HG02884 (cell line): ENCODE measurements around the gene PRDM8.

ENCODE experiments used
- ATAC-seq: cut with Tn5 transposase; IDR thresholded peaks from one replicate; pipeline ENCODE4 v1.9.1; 2021; ENCODE audit warnings: mild to moderate bottlenecking, moderate library complexity; ENCODE audit not compliant: unreplicated experiment

The PRDM8 gene

GRCh38 chr4:80183250-80184052 is 13.9 kb upstream of the PRDM8 start:
- ATAC-seq, result peak; percentile 44

DNA sequence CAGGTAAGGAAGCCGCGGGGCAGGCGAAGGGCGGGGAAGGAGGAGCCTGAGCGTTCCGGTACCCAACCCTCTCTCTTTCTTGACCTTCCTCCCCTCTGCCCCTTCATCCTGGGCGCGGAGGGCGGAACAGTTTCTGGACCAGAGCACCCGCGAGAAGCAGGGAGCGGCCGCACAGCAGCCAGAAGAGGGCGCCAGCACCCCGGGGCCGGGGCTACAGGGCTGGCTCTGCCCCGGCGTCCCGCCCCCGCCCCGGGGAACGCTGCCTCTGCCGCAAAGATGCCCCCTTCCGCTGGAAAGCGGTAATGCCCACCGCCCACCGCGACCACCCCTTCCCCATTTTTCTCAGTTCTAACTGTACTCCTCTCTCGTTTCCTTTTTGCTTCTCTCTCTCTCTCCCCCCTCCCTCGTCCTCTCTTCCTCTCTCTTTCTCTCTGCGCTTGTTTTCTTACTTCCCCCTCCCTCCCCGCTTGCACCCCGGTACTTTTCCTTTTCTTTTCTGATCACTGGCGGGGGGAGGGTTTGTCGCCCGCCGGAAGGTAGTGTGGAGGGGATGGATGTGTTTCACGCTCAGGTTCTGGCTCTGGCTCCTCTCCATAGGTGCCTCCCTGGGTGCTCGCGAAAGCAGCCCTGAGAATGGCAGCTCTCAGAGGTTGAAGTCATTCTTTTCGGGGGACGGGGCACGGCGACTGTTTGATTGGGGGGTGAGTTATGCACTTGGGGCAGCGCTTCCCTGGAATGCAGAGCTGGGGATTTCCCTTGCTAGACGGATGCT is 13.1 kb upstream of the PRDM8 start:
- ATAC-seq, result peak; percentile 87

DNA sequence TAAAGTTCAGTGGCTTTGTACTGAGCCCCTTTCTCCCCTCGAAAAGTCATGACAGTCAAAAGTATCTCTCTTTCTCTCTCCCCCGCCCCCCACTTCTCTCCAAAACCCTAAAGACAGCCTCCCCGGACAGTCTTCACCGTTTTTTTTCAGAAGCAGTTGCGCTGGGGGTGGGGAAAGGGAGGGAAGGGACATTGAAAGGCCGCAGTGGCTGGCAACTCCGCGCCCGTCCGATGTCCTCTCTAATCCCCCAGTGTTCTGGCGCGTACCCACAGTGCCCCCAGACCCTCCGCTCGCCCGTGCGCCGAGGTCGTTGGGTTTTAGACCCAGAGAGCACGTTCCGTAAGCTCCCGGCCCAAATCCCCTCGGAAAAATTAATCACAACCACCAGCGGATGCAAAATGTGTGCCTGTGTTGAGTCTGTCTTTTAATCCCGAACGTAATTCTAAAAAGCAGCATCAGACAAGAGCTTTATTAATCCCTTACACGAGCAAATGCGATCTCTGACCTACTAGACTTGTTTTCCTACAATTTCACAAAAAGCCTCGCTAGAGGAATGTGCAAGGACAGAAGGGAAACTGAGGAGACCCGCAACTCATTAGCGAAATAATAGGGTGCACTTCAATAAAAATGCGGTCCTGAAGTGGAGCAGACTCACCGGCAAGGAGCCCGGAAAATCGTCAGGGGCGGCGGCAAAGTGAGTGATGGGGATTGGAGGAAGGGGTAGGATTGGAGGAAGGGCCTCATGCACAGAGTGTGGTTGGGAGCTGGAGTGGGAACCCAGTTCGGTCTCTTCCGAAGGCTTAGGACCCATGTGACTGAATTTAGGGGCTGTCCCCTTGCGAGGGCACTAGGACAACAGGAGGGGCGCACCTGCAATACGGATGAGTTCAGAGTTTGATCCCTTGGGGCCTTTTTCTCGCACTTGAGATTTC is 12.2 kb upstream of the PRDM8 start:
- no peak for ATAC-seq

GRCh38 chr4:80185787-80186548 is 11.3 kb upstream of the PRDM8 start:
- no peak for ATAC-seq

GRCh38 chr4:80186676-80187075 is 10.6 kb upstream of the PRDM8 start:
- ATAC-seq, result no peak

- no peak for ATAC-seq
Measured at GRCh38 chr4:80187677-80188076, 9.6 kb upstream of the PRDM8 start.

DNA sequence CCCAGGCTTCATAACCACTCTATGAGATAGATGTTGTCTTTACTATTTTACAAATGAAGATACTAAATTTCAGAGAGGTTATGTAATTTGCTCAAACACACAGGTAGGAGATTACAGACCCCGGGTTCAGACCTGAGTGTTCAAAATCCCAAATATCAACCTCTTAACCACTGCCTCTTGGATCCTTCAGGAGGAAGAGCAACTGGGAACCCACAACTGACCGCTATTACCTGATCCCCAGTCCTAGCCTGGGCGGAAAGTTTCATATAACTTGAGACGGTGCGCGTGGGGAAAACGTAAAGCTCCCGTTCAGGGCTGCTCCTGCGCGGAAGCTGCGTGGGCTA is 8.9 kb upstream of the PRDM8 start:
- no peak for ATAC-seq

- ATAC-seq, result no peak
Measured at GRCh38 chr4:80188801-80189458, 8.4 kb upstream of the PRDM8 start.

GRCh38 chr4:80189581-80189955 is 7.7 kb upstream of the PRDM8 start:
- no peak for ATAC-seq

DNA sequence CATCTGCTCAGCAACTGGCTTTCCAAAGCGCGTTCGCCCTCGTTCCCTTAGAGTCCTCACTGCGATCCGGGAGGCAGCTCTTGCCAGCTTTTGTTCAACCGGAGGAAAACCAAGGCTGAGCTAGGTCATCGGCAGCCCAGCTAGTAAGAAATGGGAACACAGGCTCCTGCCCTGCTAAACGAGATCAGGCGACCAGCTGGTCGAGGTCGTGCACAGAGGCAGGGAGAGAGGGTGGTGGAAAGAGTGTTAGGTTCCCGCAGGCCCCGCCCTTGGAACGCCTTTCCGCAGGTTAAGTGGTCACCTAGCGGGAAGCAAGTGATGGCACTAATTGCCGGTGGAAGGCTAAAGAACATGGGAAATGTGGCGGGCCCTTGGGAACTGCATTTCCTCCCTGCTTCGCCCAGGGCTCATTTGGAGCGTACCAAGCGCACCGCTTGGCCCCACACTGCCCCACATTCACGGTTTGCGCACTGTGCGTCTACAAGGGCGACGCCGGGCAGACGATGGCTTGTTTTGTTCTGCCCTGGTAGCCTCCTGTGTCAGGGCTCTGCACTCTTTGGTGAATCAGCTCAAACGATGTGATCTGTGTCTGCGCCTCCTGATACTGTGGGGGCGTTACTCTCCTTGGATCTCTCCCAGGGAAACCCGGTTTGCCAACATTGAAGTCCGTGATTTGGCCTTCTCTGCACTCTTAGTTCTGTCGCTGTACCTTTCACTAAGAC is 7.2 kb upstream of the PRDM8 start:
- no peak for ATAC-seq

DNA sequence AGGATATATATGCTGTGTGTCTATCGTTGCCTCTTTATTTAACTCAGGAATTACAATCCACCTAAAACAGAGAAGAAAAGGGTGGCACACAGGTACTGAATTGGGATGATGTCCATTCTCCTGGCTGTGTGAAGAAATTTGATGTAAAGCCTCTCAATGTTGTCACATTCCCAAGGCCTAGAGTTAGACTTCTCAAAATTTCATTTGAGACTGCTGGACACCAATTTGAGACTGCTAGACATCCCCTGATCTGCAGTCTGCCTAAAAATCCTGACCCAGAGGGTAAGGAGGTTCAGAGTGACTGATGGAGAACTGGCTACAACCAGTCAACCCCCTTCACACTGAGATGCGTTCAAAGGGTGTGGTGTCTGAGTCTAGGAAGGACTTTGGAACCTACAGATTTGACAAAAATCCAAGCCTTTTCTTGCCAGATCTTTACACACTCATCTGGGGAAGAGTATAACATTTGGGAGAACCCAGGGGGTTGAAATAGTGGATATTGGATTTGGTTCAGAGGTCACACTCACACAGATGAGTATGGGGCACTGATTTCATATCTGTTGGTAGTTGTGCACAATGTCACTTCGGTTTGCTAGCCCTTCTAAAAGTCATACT is 4.9 kb upstream of the PRDM8 start:
- ATAC-seq, result no peak

DNA sequence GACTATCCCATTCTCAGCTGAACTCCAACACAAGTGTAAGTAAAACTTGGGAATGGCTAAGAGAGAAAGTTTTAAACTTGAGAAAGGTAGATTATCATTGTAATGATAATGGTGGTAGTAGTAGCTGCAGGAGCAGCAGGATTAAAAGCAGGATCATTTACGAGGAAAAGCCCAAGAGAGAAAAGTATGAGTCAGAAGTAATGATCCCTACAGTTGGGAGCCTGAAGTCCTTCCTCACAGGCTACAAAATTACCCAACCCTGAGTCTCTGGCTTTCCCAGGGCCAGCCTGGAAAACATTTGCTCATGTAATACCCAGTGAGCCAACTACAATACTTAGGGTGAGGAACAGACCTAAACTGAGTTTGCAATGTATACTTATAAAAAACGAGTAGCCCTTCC is 4.4 kb upstream of the PRDM8 start:
- no peak for ATAC-seq

- no peak for ATAC-seq
Measured at GRCh38 chr4:80195441-80196140, 1.7 kb upstream of the PRDM8 start.

GRCh38 chr4:80196259-80196921 is 913 bp upstream of the PRDM8 start:
- no peak for ATAC-seq

- no peak for ATAC-seq
Measured at GRCh38 chr4:80197601-80198440, 518 bp downstream of the PRDM8 start.

DNA sequence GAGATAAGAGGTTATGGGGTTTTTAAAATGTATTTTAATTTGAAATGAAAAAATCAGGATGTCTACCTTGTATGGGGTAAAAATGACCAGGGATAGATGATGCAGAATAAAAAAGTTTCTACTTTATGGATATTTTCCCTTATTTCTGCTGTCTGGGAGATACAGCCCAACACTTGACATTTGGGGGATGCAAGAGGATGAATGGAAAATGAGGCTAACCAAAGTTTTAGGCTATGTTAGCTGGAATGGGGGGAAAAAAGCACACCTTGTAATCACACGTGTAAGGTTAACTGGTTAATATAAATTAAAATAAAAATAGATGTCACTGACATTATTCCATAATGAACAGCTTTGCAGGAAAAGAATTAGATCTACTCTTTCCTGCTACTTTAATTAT is 1.1 kb downstream of the PRDM8 start:
- ATAC-seq, result no peak

- ATAC-seq, result no peak
Measured at GRCh38 chr4:80199004-80199560, 1.8 kb downstream of the PRDM8 start.
